HepG2 (cell line): Measurements from ENCODE around the gene TK1. TPM values are rescaled to one million over a fixed set of nuclear protein-coding genes. Genes with fewer than 3 reads are reported as not detected.
A peak's percentile ranks its signal among the peaks of the same experiment; 100 is the strongest.

ENCODE experiments used
- CREB1 ChIP-seq, 2 experiments: fragments of 450-650 bp in 1 of 2; IDR thresholded peaks; 2 replicates each; pipeline ENCODE4 v1.6.1; 2016 to 2017; ENCODE audit warnings: control low read depth in 1 of 2, mild to moderate bottlenecking in 1 of 2, missing compliant biosample characterization in 1 of 2, missing genetic modification characterization in 1 of 2
- CSRNP2 ChIP-seq: sonication (generic); formaldehyde crosslinking; conservative IDR thresholded peaks from 2 replicates; pipeline ENCODE4 v1.8.0; 2022; ENCODE audit warnings: low read depth, missing genetic modification reagents
- HNRNPL ChIP-seq: fragments of 200-400 bp; formaldehyde crosslinking; IDR thresholded peaks from 2 replicates; pipeline ENCODE4 v1.6.1; 2017; ENCODE audit warnings: mild to moderate bottlenecking, low read depth, low read length
- HOXA7 ChIP-seq: sonication (generic); formaldehyde crosslinking; IDR thresholded peaks from 2 replicates; pipeline ENCODE4 v1.8.1; 2022; ENCODE audit warnings: mild to moderate bottlenecking, missing genetic modification reagents, moderate library complexity
- HOXA9 ChIP-seq: sonication (generic); formaldehyde crosslinking; IDR thresholded peaks from 2 replicates; pipeline ENCODE4 v1.8.1; 2022; ENCODE audit warnings: missing genetic modification reagents, mild to moderate bottlenecking, moderate library complexity, borderline replicate concordance
- MAX ChIP-seq: IDR thresholded peaks from 2 replicates; pipeline ENCODE4 v1.6.1; 2012; ENCODE audit warnings: inconsistent platforms
- MED1 ChIP-seq: sonication (generic); formaldehyde crosslinking; IDR thresholded peaks from 2 replicates; pipeline ENCODE4 v1.4.0; 2020; ENCODE audit warnings: missing genetic modification reagents
- MYPOP ChIP-seq: sonication (generic); formaldehyde crosslinking; IDR thresholded peaks from 2 replicates; pipeline ENCODE4 v1.8.1; 2023; ENCODE audit warnings: mild to moderate bottlenecking, moderate library complexity, missing genetic modification reagents
- PHF21A ChIP-seq: sonication (generic); formaldehyde crosslinking; IDR thresholded peaks from 2 replicates; pipeline ENCODE4 v1.5.0; 2020; ENCODE audit warnings: mild to moderate bottlenecking, missing genetic modification reagents
- RXRA ChIP-seq: sonication (generic); formaldehyde crosslinking; IDR thresholded peaks from 2 replicates; pipeline ENCODE4 v1.5.1; 2020; ENCODE audit warnings: missing genetic modification reagents
- SMARCE1 ChIP-seq: fragments of 450-650 bp; IDR thresholded peaks from 2 replicates; pipeline ENCODE4 v1.6.1; 2017; ENCODE audit warnings: borderline replicate concordance
- U2AF2 ChIP-seq: fragments of 200-400 bp; formaldehyde crosslinking; IDR thresholded peaks from 2 replicates; pipeline ENCODE4 v1.6.1; 2017; ENCODE audit warnings: low read depth, mild to moderate bottlenecking, low read length
- ZFAT ChIP-seq: sonication (generic); formaldehyde crosslinking; conservative IDR thresholded peaks from 2 replicates; pipeline ENCODE4 v1.8.1; 2023; ENCODE audit warnings: missing genetic modification reagents, inconsistent platforms
- ZKSCAN5 ChIP-seq: sonication (generic); formaldehyde crosslinking; IDR thresholded peaks from 2 replicates; pipeline ENCODE4 v1.5.1; 2020; ENCODE audit warnings: mild to moderate bottlenecking, missing genetic modification reagents
- ZNF136 ChIP-seq: sonication (generic); formaldehyde crosslinking; IDR thresholded peaks from 2 replicates; pipeline ENCODE4 v1.8.1; 2022; ENCODE audit warnings: low read depth, mild to moderate bottlenecking, moderate library complexity, missing genetic modification reagents
- ZNF207 ChIP-seq: fragments of 450-650 bp; IDR thresholded peaks from 2 replicates; pipeline ENCODE4 v1.6.1; 2016; ENCODE audit warnings: antibody characterized with exemption, borderline replicate concordance
- ZNF263 ChIP-seq: sonication (generic); formaldehyde crosslinking; IDR thresholded peaks from 2 replicates; pipeline ENCODE4 v1.4.0; 2020; ENCODE audit warnings: missing genetic modification reagents
- ZNF501 ChIP-seq: sonication (generic); formaldehyde crosslinking; IDR thresholded peaks from 2 replicates; pipeline ENCODE4 v1.5.1; 2020; ENCODE audit warnings: mild to moderate bottlenecking, moderate library complexity, missing genetic modification reagents
- ZNF724P ChIP-seq: sonication (generic); formaldehyde crosslinking; IDR thresholded peaks from 2 replicates; pipeline ENCODE4 v1.8.0; 2022; ENCODE audit warnings: missing genetic modification reagents, borderline replicate concordance
- ZNF784 ChIP-seq: sonication (generic); formaldehyde crosslinking; IDR thresholded peaks from 2 replicates; pipeline ENCODE4 v1.5.1; 2020; ENCODE audit warnings: missing genetic modification reagents, mild to moderate bottlenecking, borderline replicate concordance
- ZNF800 ChIP-seq: sonication (generic); formaldehyde crosslinking; IDR thresholded peaks from 2 replicates; pipeline ENCODE4 v1.4.0; 2020; ENCODE audit warnings: missing genetic modification reagents
- ZSCAN29 ChIP-seq: sonication (generic); formaldehyde crosslinking; conservative IDR thresholded peaks from 2 replicates; pipeline ENCODE4 v1.4.0; 2020; ENCODE audit warnings: mild to moderate bottlenecking, missing genetic modification reagents
- polyA plus RNA-seq, 8 experiments: library from polyadenylated mRNA; depleted of rRNA in 3 of 8; stranded (reverse) in 7 of 8; unstranded in 1 of 8; fragments of >200 nt; fragmentation: Illumina TruSeq in 4 of 8; extraction: Trizol in 4 of 8; gene quantifications; 2 replicates each; pipeline versions ENCODE4 v1.2.1 to v1.2.3, GENCODE V29; 2011 to 2016; ENCODE audit warnings: low read depth in 4 of 8, missing spikeins in 1 of 8, mixed read lengths in 1 of 8; ENCODE audit not compliant: insufficient read depth in 1 of 8
- total RNA-seq, 5 experiments: library from RNA; depleted of rRNA; stranded (reverse); fragments of >200 nt; fragmentation: Illumina TruSeq; extraction: Trizol; gene quantifications; 2 replicates each; pipeline ENCODE4 v1.2.3, GENCODE V29; 2016; ENCODE audit warnings: low read depth in 1 of 5

Gene TK1
- total and polyA plus RNA-seq, 2 of the 13 experiments (the other 11 are each of a cell fraction or from before 2014, with no cell fraction given) = 45.0 to 96.0 TPM

- TF ChIP-seq ZNF800 = no peak
- no peak for TF ChIP-seq ZFAT (CRISPR knock-in tag)
- no peak for TF ChIP-seq ZKSCAN5
- no peak for TF ChIP-seq ZNF784 (CRISPR knock-in tag)
- TF ChIP-seq HOXA7 (CRISPR knock-in tag) = no peak
- TF ChIP-seq CSRNP2 = no peak
- no peak for TF ChIP-seq ZNF724P (CRISPR knock-in tag)
- TF ChIP-seq HOXA9 (CRISPR knock-in tag) = no peak
- no peak for TF ChIP-seq U2AF2
- TF ChIP-seq MAX = peak; percentile 13; the same call in 1 of the 2 replicates
- no peak for TF ChIP-seq SMARCE1
- 0 out of 2 replicates have a peak, but pooled peaks have one; percentile 55 for TF ChIP-seq HNRNPL
- TF ChIP-seq ZNF501 (CRISPR knock-in tag) = no peak
- peak; percentile 98 for TF ChIP-seq ZNF263 (CRISPR knock-in tag)
- no peak for TF ChIP-seq MED1
- no peak for TF ChIP-seq ZNF136
- no peak for TF ChIP-seq PHF21A
- TF ChIP-seq CREB1 (IDR thresholded peaks at IDR 0.05) = no peak
- TF ChIP-seq CREB1 (CRISPR knock-in tag; IDR thresholded peaks at IDR 0.05) = no peak
- TF ChIP-seq RXRA (CRISPR knock-in tag) = no peak
- no peak for TF ChIP-seq ZSCAN29 (CRISPR knock-in tag)
- TF ChIP-seq MYPOP (CRISPR knock-in tag) = no peak
- TF ChIP-seq ZNF207 = no peak
Measured at GRCh38 chr17:78163881-78164747, 22.7 kb downstream of the TK1 start (continued).
